NB4 (cell line): Measurements from ENCODE around the gene SSB.
"Not testable (repeated sequence)": the region's sequence is repeated elsewhere in the genome, so short reads cannot be mapped to it uniquely, and the experiment has no call there.

Experiments
- DNase-seq: peaks from one replicate; pipeline ENCODE4 v3.0.0; 2010; ENCODE audit warnings: low read depth
- H3K4me3 ChIP-seq: one replicate; pipeline ENCODE4 v1.5.1; 2011; ENCODE audit warnings: mild to moderate bottlenecking, low read depth, low read length, moderate library complexity
- MAX ChIP-seq: IDR thresholded peaks from 2 replicates; pipeline ENCODE4 v1.6.1; 2011; ENCODE audit warnings: low read depth, low read length
- MYC ChIP-seq: IDR thresholded peaks from 2 replicates; pipeline ENCODE4 v1.6.1; 2011; ENCODE audit warnings: low read depth, low read length
- POLR2A ChIP-seq: IDR thresholded peaks from 2 replicates; pipeline ENCODE4 v1.6.1; 2011; ENCODE audit warnings: mild to moderate bottlenecking; ENCODE audit not compliant: insufficient read length; ENCODE audit errors: extremely low read depth
- TF ChIP-seq, protein P1 (sequence below): IDR thresholded peaks from one replicate; pipeline ENCODE4 v1.5.1; 2012; ENCODE audit warnings: low read depth, low read length

Gene SSB

DNA sequence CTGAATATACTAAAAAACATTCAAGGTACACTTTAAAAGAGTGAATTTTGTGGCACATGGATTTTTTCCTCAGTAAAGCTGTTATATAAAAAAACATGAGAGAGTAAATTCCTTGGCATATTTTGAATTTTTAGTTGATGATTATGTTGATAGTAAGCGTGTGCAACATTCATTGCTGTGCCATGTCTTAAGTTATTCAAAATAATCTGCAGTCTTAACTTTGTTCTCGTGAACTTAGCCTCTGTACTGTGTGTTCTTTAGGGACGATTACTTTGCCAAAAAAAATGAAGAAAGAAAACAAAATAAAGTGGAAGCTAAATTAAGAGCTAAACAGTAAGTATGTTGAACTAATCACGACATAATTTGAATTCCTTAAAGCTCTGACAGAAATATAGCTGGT lies 9.6 kb downstream of the SSB start:
- no peak for DNase-seq
- H3K4me3 ChIP-seq: no peak overlapping the region
- TF ChIP-seq POLR2A: no peak
- TF ChIP-seq MAX: no peak
- TF ChIP-seq MYC: no peak
- TF ChIP-seq, protein P1, sequence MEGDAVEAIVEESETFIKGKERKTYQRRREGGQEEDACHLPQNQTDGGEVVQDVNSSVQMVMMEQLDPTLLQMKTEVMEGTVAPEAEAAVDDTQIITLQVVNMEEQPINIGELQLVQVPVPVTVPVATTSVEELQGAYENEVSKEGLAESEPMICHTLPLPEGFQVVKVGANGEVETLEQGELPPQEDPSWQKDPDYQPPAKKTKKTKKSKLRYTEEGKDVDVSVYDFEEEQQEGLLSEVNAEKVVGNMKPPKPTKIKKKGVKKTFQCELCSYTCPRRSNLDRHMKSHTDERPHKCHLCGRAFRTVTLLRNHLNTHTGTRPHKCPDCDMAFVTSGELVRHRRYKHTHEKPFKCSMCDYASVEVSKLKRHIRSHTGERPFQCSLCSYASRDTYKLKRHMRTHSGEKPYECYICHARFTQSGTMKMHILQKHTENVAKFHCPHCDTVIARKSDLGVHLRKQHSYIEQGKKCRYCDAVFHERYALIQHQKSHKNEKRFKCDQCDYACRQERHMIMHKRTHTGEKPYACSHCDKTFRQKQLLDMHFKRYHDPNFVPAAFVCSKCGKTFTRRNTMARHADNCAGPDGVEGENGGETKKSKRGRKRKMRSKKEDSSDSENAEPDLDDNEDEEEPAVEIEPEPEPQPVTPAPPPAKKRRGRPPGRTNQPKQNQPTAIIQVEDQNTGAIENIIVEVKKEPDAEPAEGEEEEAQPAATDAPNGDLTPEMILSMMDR: no peak

- H3K4me3 ChIP-seq: no peak overlapping the region
- peak; percentile 22 for DNase-seq
- TF ChIP-seq MAX: no peak
- TF ChIP-seq MYC: no peak
- TF ChIP-seq, protein P1: no peak
- no peak for TF ChIP-seq POLR2A
Measured at GRCh38 chr2:169815849-169816248, 17.2 kb downstream of the SSB start.

- not testable (repeated sequence) for DNase-seq, H3K4me3 ChIP-seq
Measured at GRCh38 chr2:169816961-169817360, 18.3 kb downstream of the SSB start.

GRCh38 chr2:169817369-169817768 lies 18.7 kb downstream of the SSB start:
- H3K4me3 ChIP-seq, DNase-seq: not testable (repeated sequence)

DNA sequence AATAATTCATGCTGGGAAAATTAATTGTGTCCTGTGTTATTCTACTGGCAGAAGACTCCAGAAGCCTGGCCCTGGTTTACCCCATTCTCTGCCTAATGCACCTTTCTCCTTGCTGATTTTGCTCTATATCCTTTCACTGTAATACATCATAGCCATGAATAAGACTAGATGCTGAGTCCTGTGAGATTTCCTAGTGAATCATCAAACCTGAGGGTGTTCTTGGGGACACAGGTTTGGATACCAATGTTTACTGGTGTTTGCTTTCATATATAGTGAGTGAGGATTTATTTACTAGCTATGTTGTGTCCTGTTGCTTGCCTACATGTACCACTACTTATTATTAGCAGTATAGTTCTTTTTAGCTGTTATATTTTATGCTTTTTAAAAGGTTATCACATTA lies 19.6 kb downstream of the SSB start:
- no peak for DNase-seq
- H3K4me3 ChIP-seq: no peak overlapping the region
- TF ChIP-seq MAX (no peak), MYC (no peak), POLR2A (no peak)
- TF ChIP-seq, protein P1: no peak

DNA sequence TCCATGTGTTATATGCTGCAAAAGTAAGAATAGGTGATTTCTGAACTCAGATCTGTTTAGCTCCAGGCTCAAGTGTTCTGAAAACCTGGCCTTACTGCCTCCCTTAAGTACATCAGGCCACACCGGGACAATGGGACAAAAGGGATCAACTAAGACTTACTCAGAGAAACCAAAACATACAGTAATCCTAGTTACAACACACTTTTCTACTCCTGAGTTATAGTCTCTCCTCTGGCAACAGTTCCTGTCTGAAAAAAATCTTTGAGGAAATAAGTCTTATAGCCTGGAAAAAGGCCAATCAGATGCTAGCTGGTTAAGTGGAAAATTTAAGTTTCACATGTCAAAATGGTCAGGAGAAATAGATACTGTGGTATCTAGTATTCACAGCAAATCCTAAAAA lies 20.4 kb downstream of the SSB start:
- DNase-seq: no peak
- H3K4me3 ChIP-seq: no peak overlapping the region
- no peak for TF ChIP-seq MAX
- TF ChIP-seq, protein P1: no peak
- TF ChIP-seq MYC: no peak
- no peak for TF ChIP-seq POLR2A

DNA sequence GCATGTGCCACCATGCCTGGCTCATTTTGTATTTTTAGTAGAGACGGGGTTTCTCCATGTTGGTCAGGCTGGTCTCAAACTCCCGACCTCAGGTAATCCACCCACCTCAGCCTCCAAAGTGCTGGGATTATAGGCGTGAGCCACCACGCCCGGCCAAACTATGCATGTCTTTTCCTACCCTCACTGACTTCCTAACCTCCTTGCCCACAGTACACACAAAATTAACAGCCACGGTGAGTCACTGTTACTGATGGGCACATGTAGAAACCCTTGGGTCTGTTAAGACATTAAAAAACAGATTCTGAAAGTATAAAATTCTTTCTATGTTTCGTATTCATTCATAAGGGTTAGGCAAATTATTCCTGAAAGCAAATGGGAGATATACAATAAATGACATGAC lies 21.4 kb downstream of the SSB start:
- peak; percentile 44 for DNase-seq
- not testable (repeated sequence) for H3K4me3 ChIP-seq

DNA sequence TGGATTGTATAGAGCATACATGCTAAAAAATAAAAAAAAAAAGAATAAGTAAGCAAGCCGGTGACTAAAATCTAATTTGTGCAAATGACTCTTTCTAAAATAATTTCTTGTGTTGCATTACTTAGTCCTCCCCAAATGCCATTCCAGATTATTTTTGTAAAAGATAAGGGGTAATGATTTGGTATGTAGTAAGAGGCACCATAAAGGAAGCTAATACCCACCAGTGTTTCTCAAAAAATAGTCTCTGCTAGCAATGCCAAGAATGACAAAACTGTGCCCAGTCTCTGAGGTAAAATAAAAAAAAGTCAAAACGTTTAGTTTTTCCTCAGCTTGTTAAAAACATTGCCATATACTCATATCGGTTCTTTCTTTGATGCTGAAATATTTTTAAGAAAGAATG lies 23.4 kb downstream of the SSB start:
- H3K4me3 ChIP-seq: peak overlapping the region; percentile 99
- TF ChIP-seq POLR2A (no peak), MAX (no peak)
- TF ChIP-seq, protein P1: no peak
- DNase-seq: no peak
